HepG2 (cell line): ENCODE results near the gene MAPK11. TPM values are rescaled to one million over a fixed set of nuclear protein-coding genes. Genes with fewer than 3 reads are reported as not detected.

Source experiments
- ARNTL ChIP-seq: sonication (generic); formaldehyde crosslinking; IDR thresholded peaks from 2 replicates; pipeline ENCODE4 v1.4.0; 2020; ENCODE audit warnings: mild to moderate bottlenecking, missing genetic modification reagents
- CCDC6 ChIP-seq: sonication (generic); formaldehyde crosslinking; IDR thresholded peaks from 2 replicates; pipeline ENCODE4 v1.8.1; 2022; ENCODE audit warnings: mild to moderate bottlenecking, missing genetic modification reagents, moderate library complexity
- GPBP1L1 ChIP-seq: sonication (generic); formaldehyde crosslinking; IDR thresholded peaks from 2 replicates; pipeline ENCODE4 v1.5.0; 2020; ENCODE audit warnings: mild to moderate bottlenecking, missing genetic modification reagents
- HES4 ChIP-seq: sonication (generic); formaldehyde crosslinking; IDR thresholded peaks from 2 replicates; pipeline ENCODE4 v1.9.0; 2021; ENCODE audit warnings: mild to moderate bottlenecking, missing genetic modification reagents, borderline replicate concordance
- MXD3 ChIP-seq: IDR thresholded peaks from 2 replicates; pipeline ENCODE4 v1.6.1; 2016; ENCODE audit warnings: mild to moderate bottlenecking, missing biosample characterization, missing genetic modification reagents
- SOX13 ChIP-seq, 3 experiments: fragments of 450-650 bp in 1 of 3; sonication (generic) in 1 of 3; formaldehyde crosslinking in 1 of 3; IDR thresholded peaks in 2 of 3; conservative IDR thresholded peaks in 1 of 3; 2 replicates each; pipeline versions ENCODE4 v1.5.0 to v1.6.1; 2016 to 2020; ENCODE audit warnings: antibody characterized with exemption in 1 of 3, mild to moderate bottlenecking in 1 of 3, missing compliant biosample characterization in 1 of 3, missing genetic modification reagents in 1 of 3, moderate library complexity in 1 of 3
- ZBTB20 ChIP-seq: sonication (generic); formaldehyde crosslinking; IDR thresholded peaks from 2 replicates; pipeline ENCODE4 v1.8.1; 2023; ENCODE audit warnings: missing genetic modification reagents, low read depth, mild to moderate bottlenecking, borderline replicate concordance
- ZNF33B ChIP-seq: sonication (generic); formaldehyde crosslinking; IDR thresholded peaks from 2 replicates; pipeline ENCODE4 v1.5.1; 2020; ENCODE audit warnings: mild to moderate bottlenecking, missing genetic modification reagents
- ZNF367 ChIP-seq: sonication (generic); formaldehyde crosslinking; IDR thresholded peaks from 2 replicates; pipeline ENCODE4 v1.4.0; 2020; ENCODE audit warnings: missing genetic modification reagents, borderline replicate concordance
- ZNF547 ChIP-seq: sonication (generic); formaldehyde crosslinking; IDR thresholded peaks from 2 replicates; pipeline ENCODE4 v1.5.1; 2020; ENCODE audit warnings: mild to moderate bottlenecking, missing genetic modification reagents
- ZNF564 ChIP-seq: sonication (generic); formaldehyde crosslinking; IDR thresholded peaks from 2 replicates; pipeline ENCODE4 v1.8.1; 2023; ENCODE audit warnings: mild to moderate bottlenecking, missing genetic modification reagents
- ZNF672 ChIP-seq: sonication (generic); formaldehyde crosslinking; IDR thresholded peaks from 2 replicates; pipeline ENCODE4 v1.8.1; 2022; ENCODE audit warnings: missing genetic modification reagents
- ZNF841 ChIP-seq: sonication (generic); formaldehyde crosslinking; IDR thresholded peaks from 2 replicates; pipeline ENCODE4 v1.8.1; 2023; ENCODE audit warnings: missing genetic modification reagents, borderline replicate concordance
- polyA plus RNA-seq, 8 experiments: library from polyadenylated mRNA; depleted of rRNA in 3 of 8; stranded (reverse) in 7 of 8; unstranded in 1 of 8; fragments of >200 nt; fragmentation: Illumina TruSeq in 4 of 8; extraction: Trizol in 4 of 8; gene quantifications; 2 replicates each; pipeline versions ENCODE4 v1.2.1 to v1.2.3, GENCODE V29; 2011 to 2016; ENCODE audit warnings: low read depth in 4 of 8, missing spikeins in 1 of 8, mixed read lengths in 1 of 8; ENCODE audit not compliant: insufficient read depth in 1 of 8
- total RNA-seq, 5 experiments: library from RNA; depleted of rRNA; stranded (reverse); fragments of >200 nt; fragmentation: Illumina TruSeq; extraction: Trizol; gene quantifications; 2 replicates each; pipeline ENCODE4 v1.2.3, GENCODE V29; 2016; ENCODE audit warnings: low read depth in 1 of 5
- TF ChIP-seq, protein P1 (sequence below): sonication (generic); formaldehyde crosslinking; IDR thresholded peaks from 2 replicates; pipeline ENCODE4 v1.4.0; 2020; ENCODE audit warnings: missing genetic modification reagents
- TF ChIP-seq, protein P2 (sequence below): IDR thresholded peaks from 2 replicates; pipeline ENCODE4 v1.6.1; 2016; ENCODE audit warnings: missing compliant biosample characterization, missing genetic modification reagents, borderline replicate concordance

MAPK11 gene
- total and polyA plus RNA-seq, 2 of the 13 experiments (the other 11 are each of a cell fraction or from before 2014, with no cell fraction given) = 0.15 to 0.17 TPM

DNA sequence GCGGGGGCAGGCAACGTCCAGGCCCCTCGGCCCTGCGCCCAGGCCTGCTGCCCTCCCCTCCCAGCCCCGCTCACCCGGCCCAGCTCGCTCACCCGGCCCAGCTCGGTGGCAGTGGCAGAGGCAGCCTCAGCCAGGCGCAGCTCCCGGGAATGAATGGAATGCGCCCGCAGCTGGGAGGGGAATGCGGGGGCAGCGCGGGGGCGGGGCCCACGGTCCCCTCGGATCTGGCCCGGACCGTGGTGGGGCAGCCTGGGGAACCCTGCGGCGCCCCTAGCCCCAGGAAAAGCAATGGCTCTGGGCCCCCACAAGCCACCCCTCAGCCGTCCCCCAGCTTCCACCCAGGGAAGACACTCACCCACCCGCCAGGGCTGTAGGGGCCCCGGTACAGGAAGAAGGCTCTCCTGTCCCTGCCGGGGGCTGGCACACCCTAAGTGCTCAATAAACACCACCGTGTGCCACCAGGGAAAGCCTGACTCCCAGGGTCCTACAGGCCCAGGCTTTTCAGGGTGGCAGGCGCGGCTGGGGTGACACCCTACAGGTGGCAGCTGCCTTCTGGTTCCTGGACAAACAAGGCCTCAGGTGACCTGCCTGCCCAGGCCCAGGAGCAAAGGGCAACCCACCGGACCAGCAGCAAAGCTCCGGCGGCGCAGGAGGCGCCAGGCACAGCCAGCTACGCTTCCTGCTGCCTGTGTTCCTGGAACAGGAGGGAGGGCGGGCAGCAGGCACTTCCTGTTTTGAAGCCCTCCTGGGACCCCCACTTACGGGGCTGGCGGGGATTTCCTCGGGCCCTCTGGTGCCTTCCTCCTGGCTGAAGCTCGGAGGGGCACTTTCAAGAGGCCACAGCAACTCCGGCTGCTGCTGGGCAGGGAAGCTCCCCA lies 23.5 kb upstream of the MAPK11 start (continued):
- TF ChIP-seq CCDC6 = no peak
- TF ChIP-seq SOX13 (IDR thresholded peaks at IDR 0.05) = no peak
- TF ChIP-seq SOX13 (CRISPR knock-in tag; conservative IDR thresholded peaks at IDR 0.05 in 1 of 2, IDR thresholded peaks at IDR 0.05 in 1 of 2) = peak in 1 of 2 experiments; percentile 67; a peak in 2 of 4 replicates
- TF ChIP-seq ZNF672 (CRISPR knock-in tag) = no peak
- TF ChIP-seq ZNF33B = peak; percentile 79; the same call in 1 of the 2 replicates
- TF ChIP-seq MXD3 = peak; percentile 56
- 0 out of 2 replicates have a peak, but pooled peaks have one; percentile 32 for TF ChIP-seq ARNTL (CRISPR knock-in tag)
- TF ChIP-seq ZNF547 (CRISPR knock-in tag) = peak; percentile 38; the same call in 1 of the 2 replicates
- TF ChIP-seq ZBTB20 (CRISPR knock-in tag) = peak; percentile 44; the same call in 1 of the 2 replicates
- TF ChIP-seq, protein P1, sequence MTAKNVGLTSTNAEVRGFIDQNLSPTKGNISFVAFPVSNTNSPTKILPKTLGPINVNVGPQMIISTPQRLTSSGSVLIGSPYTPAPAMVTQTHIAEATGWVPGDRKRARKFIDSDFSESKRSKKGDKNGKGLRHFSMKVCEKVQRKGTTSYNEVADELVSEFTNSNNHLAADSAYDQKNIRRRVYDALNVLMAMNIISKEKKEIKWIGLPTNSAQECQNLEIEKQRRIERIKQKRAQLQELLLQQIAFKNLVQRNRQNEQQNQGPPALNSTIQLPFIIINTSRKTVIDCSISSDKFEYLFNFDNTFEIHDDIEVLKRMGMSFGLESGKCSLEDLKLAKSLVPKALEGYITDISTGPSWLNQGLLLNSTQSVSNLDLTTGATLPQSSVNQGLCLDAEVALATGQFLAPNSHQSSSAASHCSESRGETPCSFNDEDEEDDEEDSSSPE (CRISPR knock-in tag) = no peak
- TF ChIP-seq, protein P2, sequence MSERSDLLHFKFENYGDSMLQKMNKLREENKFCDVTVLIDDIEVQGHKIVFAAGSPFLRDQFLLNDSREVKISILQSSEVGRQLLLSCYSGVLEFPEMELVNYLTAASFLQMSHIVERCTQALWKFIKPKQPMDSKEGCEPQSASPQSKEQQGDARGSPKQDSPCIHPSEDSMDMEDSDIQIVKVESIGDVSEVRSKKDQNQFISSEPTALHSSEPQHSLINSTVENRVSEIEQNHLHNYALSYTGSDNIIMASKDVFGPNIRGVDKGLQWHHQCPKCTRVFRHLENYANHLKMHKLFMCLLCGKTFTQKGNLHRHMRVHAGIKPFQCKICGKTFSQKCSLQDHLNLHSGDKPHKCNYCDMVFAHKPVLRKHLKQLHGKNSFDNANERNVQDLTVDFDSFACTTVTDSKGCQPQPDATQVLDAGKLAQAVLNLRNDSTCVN (CRISPR knock-in tag) = no peak
- TF ChIP-seq GPBP1L1 = no peak
- TF ChIP-seq ZNF841 = no peak
- TF ChIP-seq ZNF564 (CRISPR knock-in tag) = no peak
- peak; percentile 74; the same call in 1 of the 2 replicates for TF ChIP-seq ZNF367
- TF ChIP-seq HES4 (CRISPR knock-in tag) = no peak
